Inflammatory macrophage treated with lipopolysaccharide for 4 hours (primary cell): ENCODE measurements around the gene ABTB1.

Experiments used
- DNase-seq: peaks from one replicate; pipeline ENCODE4 v3.0.0-alpha.2; 2020

Gene ABTB1

DNA sequence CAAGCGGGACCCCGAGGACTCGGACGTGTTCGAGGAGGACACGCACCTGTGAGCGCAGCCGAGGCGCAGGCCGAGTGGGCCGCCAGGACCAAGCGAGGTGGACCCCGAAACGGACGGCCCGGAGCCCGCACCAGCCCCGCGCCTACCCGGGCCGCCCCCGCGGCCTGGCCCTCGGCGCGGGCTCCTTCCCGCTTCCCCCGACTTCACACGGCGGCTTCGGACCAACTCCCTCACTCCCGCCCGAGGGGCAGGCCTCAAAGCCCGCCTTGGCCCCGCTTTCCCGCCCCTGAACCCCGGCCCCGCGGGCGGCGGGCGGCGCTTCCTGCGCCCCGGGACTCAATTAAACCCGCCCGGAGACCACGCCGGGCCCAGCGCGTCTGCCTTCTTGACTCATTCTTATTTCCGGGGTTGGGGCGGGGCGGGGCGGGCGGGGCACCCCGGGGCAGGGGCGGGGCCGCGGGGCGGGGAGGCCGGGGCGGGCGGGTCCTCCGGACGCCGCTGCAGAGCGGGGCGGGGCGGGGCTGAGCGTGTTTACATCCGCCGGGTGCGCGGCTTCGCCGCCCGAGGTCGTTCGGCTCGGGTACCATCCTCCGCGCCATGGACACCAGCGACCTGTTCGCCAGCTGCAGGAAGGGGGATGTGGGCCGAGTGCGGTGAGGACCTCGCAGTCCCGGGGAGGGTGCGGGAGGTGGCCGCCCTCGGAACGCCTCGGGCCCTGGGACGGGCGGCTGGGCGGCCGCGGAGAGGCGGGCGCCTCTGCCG is at the start of gene ABTB1:
Gene ABTB1 (plus strand): TSS at position 524 of the 762 bp plus-strand sequence. CDS start 74 bp downstream, at position 598.
- DNase-seq: peak; percentile 82

DNA sequence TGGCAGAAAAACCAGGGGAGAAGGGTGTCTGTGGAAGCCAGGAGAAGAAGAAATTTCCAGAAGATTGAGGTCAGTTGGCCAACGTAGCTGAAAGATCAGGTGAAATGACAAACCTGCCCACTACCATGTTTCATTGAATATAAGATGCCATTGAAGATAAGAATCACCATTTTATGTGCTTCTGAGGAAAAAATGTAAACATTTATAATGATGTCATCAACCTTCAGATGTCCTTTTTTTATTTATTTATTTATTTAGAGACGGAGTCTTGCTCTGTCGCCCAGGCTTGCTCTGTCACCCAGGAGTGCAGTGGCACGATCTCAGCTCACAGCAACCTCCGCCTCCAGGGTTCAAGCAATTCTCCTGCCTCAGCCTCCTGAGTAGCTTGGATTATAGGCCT is 48.7 kb upstream of the ABTB1 start:
- no peak for DNase-seq

DNA sequence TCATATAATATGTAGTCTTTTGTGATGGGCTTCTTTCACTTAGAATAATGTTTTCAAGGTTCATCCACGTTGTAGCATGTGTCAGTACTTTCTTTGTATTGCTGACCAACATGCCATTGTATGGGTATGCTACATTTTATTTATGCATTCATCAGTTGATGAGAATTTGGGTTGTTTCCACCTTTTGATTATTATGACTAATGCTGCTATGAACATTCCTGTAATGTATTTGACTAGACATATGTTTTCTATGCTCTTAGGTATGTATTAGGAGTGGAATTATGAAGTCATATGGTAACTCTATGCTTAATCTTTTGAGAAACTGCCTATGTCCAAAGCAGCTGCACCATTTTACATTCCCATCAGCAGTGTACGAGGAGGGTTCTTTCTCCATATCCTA is 46.9 kb upstream of the ABTB1 start:
- no peak for DNase-seq

DNA sequence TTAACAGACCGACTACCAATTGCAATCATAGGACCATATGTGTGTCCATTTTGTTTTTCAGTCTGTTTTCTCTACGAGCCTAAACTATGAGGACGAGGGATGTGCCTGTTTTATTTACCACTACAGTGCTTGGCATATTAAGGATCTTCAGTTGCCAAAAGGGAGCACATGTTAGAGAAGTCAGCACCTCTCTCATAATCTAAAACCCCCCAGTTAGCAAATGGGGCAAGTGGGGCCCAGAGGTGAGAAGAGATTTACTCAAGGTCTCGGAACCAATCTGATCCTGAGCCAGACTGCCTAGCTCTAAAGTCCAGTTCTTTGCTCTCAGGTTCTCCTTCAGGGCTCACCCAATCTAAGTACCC is 44.3 kb upstream of the ABTB1 start:
- DNase-seq: no peak

DNA sequence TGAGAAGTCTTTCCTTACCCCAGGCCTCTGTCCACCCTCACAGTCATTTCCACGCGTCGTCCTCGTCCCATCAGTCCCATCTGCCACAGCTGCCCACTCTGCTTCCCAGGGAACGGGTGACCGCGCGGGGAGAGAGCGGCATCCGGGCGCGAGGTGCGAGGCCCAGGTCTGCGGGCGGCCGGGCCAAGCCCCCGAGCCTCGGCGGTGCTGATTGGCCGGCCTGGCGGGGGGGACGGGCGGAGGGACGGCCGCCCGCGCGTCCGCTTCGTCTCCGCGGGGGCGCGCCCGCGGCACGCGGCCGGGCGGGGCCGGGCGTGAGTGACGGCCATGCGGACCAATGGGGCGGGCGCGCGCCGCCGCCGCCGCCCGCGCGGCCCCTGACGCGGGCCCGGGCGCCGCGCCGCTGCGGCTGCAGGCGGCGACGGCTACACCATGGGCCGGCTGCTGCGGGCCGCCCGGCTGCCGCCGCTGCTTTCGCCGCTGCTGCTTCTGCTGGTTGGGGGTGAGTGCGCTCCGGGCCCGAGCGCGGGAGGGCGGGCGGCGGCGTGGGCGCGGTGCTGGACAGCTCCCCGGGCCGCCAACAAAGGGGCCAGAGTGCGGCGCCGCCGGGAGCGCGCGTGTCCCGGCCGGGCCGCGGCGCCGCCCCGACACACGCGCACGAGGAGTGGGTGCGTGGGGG is 43.8 kb upstream of the ABTB1 start, which contains the start of gene PODXL2:
Gene PODXL2 (plus strand): TSS at position 398 of the 679 bp plus-strand sequence. CDS start 35 bp downstream, at position 433.
- DNase-seq: peak; percentile 32

DNA sequence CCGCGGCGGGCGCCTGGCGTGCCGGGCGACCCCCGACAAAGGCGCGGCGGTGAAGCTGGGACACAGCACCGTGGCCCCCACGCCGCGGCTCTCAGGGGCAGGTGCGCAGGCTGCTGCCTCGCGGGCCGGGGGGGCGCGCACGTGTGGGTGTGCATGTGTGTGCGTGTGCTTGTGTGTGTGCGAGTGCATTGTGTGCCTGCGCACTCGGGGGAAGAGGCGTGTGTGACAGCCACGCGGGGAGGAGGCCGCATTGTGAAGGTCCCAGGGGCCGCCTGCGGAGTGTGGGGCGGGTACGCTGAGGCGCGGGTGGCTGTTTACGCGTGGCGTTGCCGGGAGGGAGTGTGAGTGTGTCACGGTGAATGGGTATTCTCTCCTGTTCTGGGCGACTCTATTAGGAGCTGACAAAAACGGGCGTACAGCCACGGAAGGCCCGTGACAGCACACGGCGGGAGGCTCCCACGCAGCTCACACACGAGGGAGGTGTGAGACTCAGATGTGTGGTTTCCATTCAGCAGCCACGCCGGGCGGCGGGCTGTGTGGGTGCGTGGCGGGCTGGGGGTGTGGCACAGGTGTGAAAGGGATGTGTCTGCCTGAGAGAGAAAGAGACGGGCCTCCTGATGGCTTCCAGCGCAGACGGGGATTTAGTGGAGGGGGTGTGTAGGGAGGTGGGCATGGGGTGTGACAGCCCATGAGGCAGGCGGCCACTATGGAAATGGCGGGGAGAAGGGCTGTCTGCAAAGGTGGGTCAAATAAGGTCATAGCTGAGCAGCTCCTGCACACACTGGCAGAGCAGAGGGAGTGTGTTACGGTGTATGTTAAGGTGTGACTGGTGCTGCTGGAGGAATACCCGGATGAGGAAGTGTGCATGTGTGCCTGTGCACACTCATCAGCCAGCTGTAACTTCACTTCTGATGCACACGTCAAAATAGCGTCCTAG is 43.0 kb upstream of the ABTB1 start:
- DNase-seq: no peak

DNA sequence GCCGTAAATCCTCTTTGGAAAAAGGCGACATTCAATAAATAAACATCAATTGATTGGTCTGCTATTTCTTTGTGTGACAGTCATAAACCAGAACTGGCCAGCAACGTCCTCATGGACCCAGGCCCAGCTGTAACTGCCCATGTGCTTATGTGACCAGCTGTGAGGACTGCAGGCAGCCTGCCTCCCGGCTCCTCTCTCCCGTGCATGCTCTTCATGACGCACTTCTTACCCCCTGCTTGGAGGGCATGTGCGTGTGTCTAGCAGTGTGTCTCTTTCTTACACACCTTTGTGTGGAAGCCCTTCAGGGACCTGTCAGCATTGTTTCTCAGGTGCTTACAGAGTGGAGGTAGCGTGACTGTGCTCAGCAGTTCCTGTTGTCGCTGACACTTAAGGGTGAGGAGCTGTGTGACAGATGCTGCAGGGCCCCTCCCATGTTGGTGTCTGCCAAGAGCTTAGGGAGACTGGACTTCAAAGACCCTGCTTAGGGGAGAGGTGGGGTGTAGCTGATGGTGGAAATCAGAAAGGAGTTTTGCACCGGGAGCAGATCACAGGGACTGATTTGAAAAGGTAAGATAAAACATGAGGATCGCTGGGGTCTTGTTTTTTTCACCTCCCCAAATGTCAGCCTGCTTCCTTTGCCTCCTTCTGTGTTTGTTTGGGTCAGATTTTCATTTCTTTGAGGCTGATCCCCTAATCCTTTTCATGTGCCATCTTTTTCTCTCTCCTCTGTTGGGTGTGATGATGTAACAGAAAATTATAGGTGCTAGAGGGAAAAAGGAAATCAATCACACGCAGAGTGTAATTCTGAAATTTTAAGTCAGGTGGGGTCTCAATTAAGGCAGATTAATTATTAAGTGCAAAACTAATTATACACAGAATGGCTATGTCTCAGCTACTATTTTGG is 41.7 kb upstream of the ABTB1 start:
- no peak for DNase-seq

DNA sequence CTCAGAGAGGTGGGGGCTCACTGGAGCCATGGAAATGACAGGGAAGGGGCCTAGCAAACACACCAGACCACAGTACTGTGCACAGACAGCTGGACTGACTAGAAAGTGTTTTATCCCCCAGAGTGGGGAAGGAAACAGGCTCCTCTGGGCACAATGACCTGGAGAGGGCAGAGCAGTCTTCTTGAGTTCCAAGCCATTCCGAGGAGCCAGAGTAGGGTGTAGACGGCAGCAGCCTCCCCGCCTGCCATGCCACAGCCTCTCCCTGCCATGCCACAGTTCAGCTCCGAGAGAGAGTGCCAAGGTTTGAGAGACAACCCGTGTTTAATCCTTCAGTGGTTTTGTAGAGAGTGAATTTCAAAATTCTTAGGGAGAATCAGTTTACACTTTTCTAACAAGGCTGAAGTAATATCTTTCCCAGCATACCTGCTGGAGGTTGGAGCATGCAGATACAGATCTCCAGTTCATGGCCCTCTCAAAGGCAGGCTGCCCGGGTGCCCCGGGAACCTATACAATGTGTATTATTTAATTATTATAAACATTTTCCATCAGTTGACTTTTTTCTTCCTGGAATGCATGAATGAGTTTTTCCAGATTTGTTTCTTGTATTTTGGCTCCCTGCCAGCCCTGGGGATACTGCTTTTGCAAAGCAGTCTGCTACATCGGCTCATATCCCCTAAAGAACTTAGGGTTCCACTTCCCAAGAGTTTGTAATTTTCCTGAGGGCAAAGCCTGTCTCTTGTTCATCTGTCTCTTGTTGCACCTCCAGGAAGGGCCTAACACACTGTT is 40.5 kb upstream of the ABTB1 start:
- DNase-seq: no peak

DNA sequence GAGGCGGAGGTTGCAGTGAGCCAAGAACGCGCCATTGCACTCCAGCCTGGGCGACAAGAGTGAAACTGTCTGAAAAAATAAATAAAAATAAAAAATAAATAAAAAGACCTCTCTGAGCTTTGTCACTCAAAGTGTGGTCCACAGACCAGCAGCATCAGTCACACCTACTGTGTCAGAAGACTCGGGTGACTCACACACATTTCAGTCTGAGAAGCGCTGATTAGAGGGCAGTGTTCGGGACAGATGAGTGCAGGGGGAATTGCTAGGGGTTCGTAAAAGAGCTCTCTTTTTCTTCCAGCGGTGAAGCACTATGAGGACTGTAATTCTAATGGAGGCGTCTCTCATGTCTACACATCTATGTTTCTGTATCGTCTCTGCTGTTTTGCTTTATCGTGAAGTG is 38.1 kb upstream of the ABTB1 start:
- no peak for DNase-seq

DNA sequence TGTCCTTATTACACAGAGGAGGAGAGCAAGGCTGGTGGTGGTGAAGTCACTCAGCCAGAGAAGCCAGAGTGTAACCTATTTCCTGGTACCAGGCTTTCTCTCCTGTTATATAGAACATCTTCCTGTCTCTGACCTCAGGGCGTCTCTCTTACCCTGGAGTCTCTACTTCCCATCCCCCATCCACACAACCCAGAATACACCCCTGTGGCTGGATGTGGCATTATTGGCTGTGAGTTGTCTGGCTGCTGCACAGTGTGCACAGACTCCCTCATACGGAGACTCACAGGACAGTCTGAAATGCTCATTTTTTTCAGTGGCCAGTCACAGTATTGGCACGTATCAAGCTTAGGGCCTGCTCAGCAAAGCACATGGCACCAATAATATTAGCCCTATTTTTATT is 35.2 kb upstream of the ABTB1 start:
- no peak for DNase-seq

DNA sequence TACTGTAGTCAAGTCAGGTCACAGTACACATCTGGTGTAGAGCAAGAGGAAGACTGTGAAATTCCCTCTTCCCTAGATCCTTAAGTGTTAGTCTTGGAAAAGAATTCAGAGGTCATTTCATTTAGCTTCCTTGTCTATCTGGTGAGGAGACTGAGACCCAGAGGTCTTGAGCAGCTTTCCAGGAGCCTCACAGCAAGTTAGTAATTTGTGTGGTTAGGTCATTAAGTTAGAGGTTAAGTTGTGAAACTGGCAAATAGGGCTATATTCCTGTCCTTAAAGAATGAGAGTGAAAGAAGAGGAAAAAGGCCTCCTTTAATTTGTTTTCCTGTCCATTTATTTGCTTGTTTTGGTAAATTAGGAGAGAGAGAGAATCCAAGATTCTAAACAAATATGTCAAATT is 34.8 kb upstream of the ABTB1 start:
- DNase-seq: no peak

DNA sequence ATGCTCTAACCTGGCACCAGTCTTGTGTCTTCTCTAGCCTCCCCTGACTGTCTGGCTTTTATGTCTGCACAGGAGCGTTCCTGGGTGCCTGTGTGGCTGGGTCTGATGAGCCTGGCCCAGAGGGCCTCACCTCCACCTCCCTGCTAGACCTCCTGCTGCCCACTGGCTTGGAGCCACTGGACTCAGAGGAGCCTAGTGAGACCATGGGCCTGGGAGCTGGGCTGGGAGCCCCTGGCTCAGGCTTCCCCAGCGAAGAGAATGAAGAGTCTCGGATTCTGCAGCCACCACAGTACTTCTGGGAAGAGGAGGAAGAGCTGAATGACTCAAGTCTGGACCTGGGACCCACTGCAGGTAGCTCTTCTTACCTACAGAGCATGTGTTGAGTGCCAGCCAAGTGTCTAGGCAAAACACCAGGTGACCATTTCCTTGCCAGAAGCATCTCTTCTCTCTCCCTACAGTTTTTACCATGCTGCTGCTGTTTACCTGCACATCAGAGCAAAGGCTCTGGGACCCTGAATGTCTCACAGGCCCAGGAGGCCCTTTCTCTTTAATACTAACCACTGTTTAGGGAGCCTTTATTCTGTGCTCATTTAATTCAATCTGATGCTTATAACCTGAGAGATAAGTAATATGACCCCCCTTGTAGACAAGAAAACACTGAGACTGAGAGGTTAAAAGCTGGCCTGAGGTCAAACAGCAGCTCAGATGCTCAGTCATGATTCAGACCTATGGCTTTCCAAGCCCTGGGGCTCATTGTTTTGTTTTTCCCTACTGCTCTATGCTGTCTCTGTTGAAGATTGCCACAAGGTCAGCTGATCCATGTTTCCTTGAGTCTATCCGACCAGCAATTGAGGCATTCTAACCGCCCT is 33.3 kb upstream of the ABTB1 start:
- no peak for DNase-seq

DNA sequence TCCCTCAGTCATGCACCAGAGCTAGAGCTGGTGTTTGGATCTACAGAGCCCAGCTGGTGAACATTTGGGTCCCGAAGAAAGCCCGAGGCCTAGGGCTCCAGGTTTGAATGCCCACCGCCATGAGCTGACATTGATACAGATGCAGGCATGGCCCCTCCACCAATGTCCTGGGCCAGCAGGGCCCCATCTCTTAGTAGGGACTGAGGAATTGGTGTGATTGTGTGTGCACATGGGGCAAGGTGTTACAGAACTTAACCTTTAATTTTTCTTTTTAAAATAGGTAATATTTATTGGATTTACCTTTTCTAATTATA is 32.8 kb upstream of the ABTB1 start:
- DNase-seq: no peak

DNA sequence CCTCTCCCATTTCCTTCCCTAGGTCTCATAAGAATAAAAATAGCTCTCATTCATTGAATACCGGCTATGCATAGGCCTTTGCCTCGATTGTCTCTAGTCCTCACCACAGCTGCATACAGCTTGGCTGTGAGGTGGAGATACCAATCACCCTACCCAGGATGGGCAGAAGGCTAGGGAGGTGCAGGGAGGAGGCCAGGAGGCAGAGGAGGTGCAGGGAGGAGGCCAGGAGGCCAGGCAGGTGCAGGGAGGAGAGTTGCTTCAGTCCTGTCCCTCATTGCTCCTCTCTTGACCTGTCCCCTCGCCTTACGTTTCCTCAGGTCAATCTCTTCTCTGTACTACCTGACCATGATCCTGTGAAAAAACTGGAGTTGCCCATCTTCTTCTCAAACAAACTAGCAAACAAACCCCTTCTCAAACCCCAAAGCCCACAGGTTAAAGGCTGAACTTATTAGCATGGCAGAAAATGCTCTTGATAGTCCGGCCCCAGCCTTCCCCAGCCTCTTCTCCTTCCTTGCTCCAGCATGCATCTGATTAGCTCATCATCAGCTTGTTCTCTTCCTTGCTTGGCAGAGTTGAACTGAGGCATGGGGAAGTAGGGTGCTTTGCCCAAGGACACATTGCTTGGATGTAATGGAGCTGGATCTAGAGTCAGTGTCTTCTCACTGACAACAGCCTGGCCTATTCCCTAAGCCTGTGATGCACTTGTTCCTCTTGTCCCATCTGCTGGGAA is 27.9 kb upstream of the ABTB1 start:
- DNase-seq: no peak

DNA sequence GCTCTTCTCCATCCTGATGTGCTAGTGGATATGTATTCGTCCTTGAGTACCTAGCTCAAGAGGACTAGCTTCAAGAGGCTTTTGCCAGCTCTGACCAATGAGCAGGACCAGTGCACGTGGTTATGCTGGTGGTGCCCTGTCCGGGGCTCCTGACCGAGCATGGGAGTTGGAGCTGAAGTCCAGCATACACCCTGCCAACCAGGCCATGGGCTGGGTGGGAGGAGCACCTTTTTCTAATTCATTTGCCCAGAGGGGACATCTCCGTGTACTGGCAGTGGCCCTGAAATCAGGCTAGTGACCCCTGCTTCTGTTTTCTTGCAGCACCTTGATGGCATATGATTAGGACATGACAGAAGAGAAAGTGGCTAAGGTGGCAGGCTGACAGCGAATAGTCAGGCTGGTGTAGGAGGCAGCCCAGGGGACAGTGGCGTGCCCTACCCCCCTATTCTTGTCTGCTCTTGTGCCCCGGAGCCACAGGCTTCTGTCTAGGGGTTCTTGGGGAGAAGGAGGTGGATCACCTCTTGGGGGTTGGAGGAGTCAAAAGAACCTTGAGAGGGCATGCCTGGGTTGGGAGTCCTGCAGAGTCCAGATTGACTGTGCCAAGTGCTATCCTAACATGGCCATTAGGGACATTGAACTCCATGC is 27.3 kb upstream of the ABTB1 start:
- no peak for DNase-seq

DNA sequence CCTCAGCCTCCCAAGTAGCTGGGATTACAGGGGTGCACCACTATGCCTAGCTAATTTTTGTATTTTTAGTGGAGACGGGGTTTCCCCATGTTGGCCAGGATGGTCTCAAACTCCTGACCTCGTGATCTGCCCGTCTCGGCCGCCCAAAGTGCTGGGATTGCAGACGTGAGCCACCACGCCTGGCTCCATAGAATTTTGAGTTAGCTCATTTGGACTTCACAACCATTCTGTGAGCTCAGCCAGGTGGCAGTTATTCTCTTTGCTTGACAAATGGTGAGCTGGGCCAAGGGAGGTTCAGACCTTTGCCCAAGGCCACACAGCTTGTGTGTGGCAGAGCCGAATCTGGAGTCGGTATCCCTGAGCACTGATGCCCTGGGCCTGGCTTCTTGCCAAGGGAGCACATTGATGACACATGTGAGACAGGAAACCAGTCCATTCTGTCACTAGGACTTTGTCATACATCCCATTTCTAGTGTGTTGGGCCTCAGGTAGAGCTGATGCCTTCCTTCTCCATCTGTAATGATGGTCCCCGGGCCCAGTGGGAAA is 26.2 kb upstream of the ABTB1 start:
- no peak for DNase-seq

DNA sequence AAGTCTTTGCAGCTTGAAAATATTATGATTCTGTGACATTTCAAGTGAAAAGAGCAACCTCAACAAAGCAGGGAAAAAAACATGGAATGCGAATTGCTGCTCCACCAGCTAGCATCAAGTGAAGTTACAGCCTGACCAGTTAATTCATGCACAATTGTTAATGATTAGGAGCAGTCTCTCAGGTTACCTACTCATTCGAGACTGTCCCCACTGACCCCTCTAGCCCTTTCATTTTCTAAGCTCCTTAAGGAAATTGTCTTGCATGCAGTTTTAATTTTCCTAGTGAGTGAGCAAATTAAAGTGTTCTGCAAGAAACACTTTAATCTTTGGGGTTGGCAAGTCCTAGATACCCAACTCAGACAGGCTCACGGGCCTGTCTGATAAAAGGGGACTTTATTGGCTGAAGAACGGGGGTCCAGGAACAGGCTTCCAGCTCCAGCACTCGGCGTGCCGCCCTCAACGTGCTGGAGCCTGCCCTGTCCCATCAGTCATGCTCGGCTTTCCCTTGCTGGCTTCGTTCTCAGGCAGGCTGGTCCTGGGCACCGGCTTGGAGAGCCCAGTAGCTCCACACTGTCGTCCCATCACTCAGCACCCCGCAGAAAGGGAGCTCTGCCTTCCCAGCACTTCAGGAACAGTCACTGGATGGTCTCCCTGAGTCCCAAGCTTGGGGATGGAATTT is 25.4 kb upstream of the ABTB1 start:
- DNase-seq: no peak

DNA sequence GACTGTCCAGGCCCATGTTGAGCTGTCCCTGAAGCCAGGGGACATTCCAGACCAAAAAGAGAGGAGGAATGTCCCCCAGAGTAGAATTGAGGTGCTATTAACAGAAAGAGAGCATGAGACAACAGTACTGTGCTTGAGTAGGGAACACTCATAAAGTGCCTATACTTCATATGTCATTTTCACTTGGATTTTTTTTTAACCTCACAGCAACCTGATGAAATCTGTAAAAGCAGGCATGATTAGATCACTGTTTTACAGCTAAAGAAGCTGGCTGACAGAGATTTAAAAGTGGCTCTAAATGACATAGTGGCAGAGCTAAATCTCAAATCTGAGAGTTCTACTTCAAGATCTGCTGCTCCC is 24.9 kb upstream of the ABTB1 start:
- DNase-seq: no peak

DNA sequence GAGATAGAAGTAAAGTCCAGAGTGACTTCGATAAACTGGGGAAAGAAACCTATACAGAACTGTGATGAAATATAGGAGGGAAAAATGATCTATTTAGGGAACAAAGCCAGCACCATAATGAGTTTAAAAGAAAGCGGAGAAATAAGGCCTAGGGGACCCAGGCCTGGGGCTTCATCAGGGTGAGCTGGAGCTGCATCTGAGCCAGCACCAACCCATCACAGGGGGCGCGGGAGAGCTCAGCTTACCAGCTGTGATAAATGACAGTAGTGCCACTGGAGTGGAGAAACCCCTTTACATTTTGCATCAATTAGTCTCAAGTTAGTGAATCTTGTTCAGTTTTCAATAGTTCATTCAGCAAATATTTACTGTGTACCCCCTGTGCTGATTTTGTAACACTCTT is 22.5 kb upstream of the ABTB1 start:
- no peak for DNase-seq
